ENCODE measurements around the gene IL11. TPM values are rescaled to one million over a fixed set of nuclear protein-coding genes. Genes with fewer than 3 reads are reported as not detected.
"Not testable (repeated sequence)": the region's sequence is repeated elsewhere in the genome, so short reads cannot be mapped to it uniquely, and the experiment has no call there.

The IL11 gene
- total RNA-seq, 1 donor from 2014 or later, result 3.1 TPM

DNA sequence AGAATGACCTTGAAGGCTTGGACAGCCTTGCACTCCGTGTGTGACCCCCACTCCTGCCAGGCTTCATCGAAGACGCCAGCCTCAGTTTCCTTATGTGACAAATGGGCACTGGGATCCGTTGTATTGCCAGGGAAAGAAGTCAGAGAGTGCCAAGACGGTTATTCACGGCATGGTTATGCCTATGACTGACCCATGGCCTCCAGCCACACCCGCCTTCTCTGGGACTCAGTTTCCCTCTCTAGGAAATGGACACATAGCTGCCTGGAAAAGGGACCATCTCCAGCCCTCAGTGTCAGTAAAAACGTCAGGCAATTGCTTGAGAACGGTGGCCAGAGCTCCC, 38.2 kb upstream of the IL11 start:
- H3K36me3 Mint-ChIP-seq (ENCODE audit: low read depth), result peaks cover 19% of the 10 kb centered on the region
- peaks cover 9% of the 10 kb centered on the region for H3K9me3 Mint-ChIP-seq (ENCODE audit: low read depth)
- TF ChIP-seq, protein P1, sequence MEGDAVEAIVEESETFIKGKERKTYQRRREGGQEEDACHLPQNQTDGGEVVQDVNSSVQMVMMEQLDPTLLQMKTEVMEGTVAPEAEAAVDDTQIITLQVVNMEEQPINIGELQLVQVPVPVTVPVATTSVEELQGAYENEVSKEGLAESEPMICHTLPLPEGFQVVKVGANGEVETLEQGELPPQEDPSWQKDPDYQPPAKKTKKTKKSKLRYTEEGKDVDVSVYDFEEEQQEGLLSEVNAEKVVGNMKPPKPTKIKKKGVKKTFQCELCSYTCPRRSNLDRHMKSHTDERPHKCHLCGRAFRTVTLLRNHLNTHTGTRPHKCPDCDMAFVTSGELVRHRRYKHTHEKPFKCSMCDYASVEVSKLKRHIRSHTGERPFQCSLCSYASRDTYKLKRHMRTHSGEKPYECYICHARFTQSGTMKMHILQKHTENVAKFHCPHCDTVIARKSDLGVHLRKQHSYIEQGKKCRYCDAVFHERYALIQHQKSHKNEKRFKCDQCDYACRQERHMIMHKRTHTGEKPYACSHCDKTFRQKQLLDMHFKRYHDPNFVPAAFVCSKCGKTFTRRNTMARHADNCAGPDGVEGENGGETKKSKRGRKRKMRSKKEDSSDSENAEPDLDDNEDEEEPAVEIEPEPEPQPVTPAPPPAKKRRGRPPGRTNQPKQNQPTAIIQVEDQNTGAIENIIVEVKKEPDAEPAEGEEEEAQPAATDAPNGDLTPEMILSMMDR (IDR thresholded peaks at IDR 0.05), result no peak
- DNase-seq (ENCODE audit: low spot score), result no peak
- peaks cover 26% of the 10 kb centered on the region for H3K4me1 Mint-ChIP-seq (ENCODE audit: low read depth)
- no peaks in the 10 kb centered on the region for H3K27me3 Mint-ChIP-seq (ENCODE audit: low read depth)
- peak overlapping the region; percentile 98 for H3K27ac Mint-ChIP-seq (ENCODE audit: unreplicated experiment)
- H3K4me3 Mint-ChIP-seq (ENCODE audit: unreplicated experiment), result peak overlapping the region; percentile 86

DNA sequence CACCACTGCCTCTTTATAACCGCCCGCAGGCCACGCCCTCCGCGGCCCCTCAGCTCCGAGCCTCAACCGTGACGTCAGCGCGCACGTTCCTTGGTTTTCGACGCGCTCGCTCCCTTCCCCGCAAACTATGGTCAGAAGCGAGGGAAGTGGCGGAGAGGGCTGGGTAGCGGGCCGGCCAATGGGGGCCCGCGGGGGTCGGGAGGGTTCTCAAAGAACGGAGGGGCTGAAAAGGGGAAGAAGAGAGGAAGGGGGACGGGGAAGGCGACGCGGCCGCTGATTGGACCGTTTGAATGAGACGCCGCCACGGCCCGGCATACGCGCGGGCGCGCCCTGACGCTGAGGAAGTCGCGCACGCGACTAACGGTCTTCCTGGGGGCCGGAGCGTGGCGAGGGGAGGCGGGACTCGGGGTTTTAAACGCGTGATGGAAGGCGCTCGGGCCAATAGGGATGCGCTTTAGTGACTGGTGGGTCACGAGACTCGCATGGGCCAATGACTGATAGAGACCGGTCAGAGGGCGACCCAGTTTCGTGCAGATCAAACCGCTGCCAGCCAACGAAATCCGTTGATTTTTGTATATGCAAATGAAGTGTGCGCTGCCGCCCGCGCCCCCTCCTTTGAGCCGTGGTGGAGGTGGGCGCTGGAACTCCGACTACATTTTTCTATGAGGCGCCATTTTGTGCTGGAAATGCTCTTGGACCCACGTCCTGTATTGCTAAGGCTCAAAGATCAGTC, 37.7 kb upstream of the IL11 start:
- peaks cover 29% of the 10 kb centered on the region for H3K4me1 Mint-ChIP-seq (ENCODE audit: low read depth)
- peaks cover 23% of the 10 kb centered on the region for H3K36me3 Mint-ChIP-seq (ENCODE audit: low read depth)
- DNase-seq (ENCODE audit: low spot score), result peak; percentile 99
- peak overlapping the region; percentile 86 for H3K4me3 Mint-ChIP-seq (ENCODE audit: unreplicated experiment)
- no peaks in the 10 kb centered on the region for H3K27me3 Mint-ChIP-seq (ENCODE audit: low read depth)
- TF ChIP-seq, protein P1 (IDR thresholded peaks at IDR 0.05), result no peak
- peak overlapping the region; percentile 98 for H3K27ac Mint-ChIP-seq (ENCODE audit: unreplicated experiment)
- H3K9me3 Mint-ChIP-seq (ENCODE audit: low read depth), result peaks cover 9% of the 10 kb centered on the region

DNA sequence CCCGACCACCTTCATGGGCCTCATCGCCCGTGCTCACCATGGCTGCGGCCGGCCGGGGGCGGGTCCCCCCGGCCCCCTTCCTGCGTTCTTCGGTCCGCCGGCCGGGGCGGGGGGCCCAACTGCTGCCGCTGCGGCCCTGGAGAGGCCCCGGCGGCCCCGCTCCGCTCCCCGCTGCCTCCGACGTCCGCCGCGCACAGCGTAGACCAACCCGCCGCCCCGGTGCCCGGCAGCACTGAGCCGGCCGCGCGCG, 37.2 kb upstream of the IL11 start, which contains the start of gene UBE2S:
Gene UBE2S (minus strand): TSS at position 239 of the 250 bp plus-strand sequence. CDS start 199 bp downstream, at position 40.
- Mint-ChIP-seq H3K4me3 (ENCODE audit: unreplicated experiment) (peak within 1 kb of the TSS; percentile 86), H3K4me1 (ENCODE audit: low read depth) (peaks cover 29% of the 10 kb centered on the region), H3K27ac (ENCODE audit: unreplicated experiment) (peak within 1 kb of the TSS; percentile 98), H3K36me3 (ENCODE audit: low read depth) (peaks cover 28% of the 10 kb centered on the region)
- DNase-seq (ENCODE audit: low spot score); H3K27me3 Mint-ChIP-seq (ENCODE audit: low read depth); H3K9me3 Mint-ChIP-seq (ENCODE audit: low read depth): not testable (repeated sequence)

DNA sequence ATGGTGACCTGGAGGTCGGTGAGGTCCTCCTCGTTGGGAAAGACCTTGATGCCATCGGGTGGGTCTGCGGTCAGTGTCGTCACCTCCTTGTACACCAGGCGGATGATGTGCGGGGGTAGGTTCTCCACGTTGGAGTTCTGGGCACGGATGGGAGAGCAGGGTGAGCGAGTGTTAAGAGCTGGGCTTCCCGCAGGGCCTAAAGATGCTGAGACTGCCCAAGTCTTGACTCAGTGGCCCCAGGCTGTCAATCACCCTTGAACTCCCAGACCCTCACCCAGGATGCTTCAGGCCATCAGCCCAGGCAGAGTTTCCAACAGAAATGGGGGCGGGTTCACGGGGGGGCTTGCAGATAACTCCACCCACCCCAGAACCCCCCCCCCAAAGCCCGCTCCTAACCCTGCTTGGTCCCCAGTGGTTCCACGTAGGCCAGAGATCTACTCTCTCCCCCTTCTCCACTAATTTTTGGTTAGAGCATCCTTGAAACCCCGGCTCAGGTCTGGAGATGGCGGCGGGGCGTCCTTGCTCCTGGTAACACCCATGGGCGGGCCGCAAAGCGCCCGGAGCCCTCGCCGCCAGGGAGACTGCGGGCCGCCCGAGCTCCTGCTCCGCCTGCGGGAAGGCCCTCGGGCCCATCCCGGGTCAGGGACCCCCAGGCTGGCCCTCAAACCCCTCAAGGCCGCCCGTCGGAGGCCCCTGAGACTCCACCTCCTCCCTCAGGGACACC, 36.7 kb upstream of the IL11 start:
- Mint-ChIP-seq H3K27me3 (ENCODE audit: low read depth) (no peaks in the 10 kb centered on the region), H3K9me3 (ENCODE audit: low read depth) (peaks cover 9% of the 10 kb centered on the region), H3K4me3 (ENCODE audit: unreplicated experiment) (peak overlapping the region; percentile 86), H3K36me3 (ENCODE audit: low read depth) (peaks cover 32% of the 10 kb centered on the region), H3K4me1 (ENCODE audit: low read depth) (peaks cover 29% of the 10 kb centered on the region), H3K27ac (ENCODE audit: unreplicated experiment) (peak overlapping the region; percentile 76)
- TF ChIP-seq, protein P1 (IDR thresholded peaks at IDR 0.05), result no peak
- DNase-seq (ENCODE audit: low spot score), result no peak

DNA sequence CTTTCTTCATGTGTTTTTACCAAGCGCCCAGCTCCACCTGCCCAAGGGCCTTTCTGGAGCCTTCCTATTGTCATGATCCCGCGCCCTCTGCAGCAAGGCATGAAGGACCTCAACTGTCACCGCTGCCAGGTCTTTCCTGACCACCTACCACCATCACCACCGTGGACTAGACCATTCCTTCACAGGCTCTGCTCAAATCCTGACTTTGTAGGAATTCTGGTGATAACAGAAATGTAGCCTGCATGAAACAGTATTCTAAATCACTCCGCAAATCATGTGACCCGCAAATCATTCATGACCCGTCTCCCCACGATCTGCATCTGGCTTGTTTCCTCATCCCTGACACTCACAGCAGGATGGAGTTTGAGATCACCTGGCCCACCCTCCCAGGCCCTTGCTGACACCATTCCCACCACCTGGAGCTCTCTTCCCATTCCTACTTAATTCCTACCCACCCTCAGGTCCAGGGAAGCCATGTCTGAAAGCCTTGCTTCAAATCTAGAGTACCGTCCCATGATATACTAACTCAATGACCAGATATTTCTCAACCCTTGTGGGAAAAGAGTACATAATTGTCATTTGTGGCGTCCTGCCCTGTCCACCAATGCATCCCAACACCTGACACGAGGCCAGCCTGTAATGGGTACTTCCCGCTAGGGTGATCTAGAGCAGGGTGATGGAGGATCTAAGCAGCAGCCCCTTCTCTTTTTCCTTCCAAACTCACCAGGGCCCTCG, 36.0 kb upstream of the IL11 start:
- H3K36me3 Mint-ChIP-seq (ENCODE audit: low read depth), result peaks cover 35% of the 10 kb centered on the region

More for the DNA sequence above, 36.0 kb upstream of the IL11 start:
- peak overlapping the region; percentile 86 for H3K4me3 Mint-ChIP-seq (ENCODE audit: unreplicated experiment)
- no peak for DNase-seq (ENCODE audit: low spot score)
- peak overlapping the region; percentile 76 for H3K27ac Mint-ChIP-seq (ENCODE audit: unreplicated experiment)
- H3K27me3 Mint-ChIP-seq (ENCODE audit: low read depth), result no peaks in the 10 kb centered on the region
- H3K9me3 Mint-ChIP-seq (ENCODE audit: low read depth), result peaks cover 9% of the 10 kb centered on the region
- TF ChIP-seq, protein P1 (IDR thresholded peaks at IDR 0.05), result no peak
- peaks cover 29% of the 10 kb centered on the region for H3K4me1 Mint-ChIP-seq (ENCODE audit: low read depth)
